H1 (cell line): Measurements from ENCODE around the gene TBC1D22A. TPM values are rescaled to one million over a fixed set of nuclear protein-coding genes. Genes with fewer than 3 reads are reported as not detected.

Experiments
- ASH2L ChIP-seq: fragments of 200-600, 300-600 bp; sonication (generic); IDR thresholded peaks from one replicate; pipeline ENCODE4 v1.7.1; 2017; ENCODE audit warnings: low read length
- BRCA1 ChIP-seq: IDR thresholded peaks from 2 replicates; pipeline ENCODE4 v1.6.1; 2012; ENCODE audit warnings: low read depth, low read length, improper control_type of control experiment
- CTBP2 ChIP-seq: IDR thresholded peaks from 2 replicates; pipeline ENCODE4 v1.7.0; 2011; ENCODE audit warnings: borderline replicate concordance, mild to moderate bottlenecking, moderate library complexity, mixed read lengths, low read length; ENCODE audit not compliant: insufficient read depth, insufficient read length
- KDM1A ChIP-seq: fragments of 200-600, 300-600 bp; sonication (generic); IDR thresholded peaks from 2 replicates; pipeline ENCODE4 v1.7.1; 2016; ENCODE audit warnings: mild to moderate bottlenecking, low read length, borderline replicate concordance
- SP1 ChIP-seq: IDR thresholded peaks from 2 replicates; pipeline ENCODE4 v1.6.1; 2011; ENCODE audit warnings: low read depth, low read length
- SP2 ChIP-seq: IDR thresholded peaks from 2 replicates; pipeline ENCODE4 v1.6.1; 2012; ENCODE audit warnings: mild to moderate bottlenecking, low read length, inconsistent platforms
- SP4 ChIP-seq: IDR thresholded peaks from 2 replicates; pipeline ENCODE4 v1.6.1; 2012; ENCODE audit warnings: low read length, inconsistent platforms
- TEAD4 ChIP-seq: IDR thresholded peaks from 2 replicates; pipeline ENCODE4 v1.6.1; 2012; ENCODE audit warnings: low read depth, low read length, inconsistent platforms, mixed read lengths
- polyA plus RNA-seq, 7 experiments: library from polyadenylated mRNA; depleted of rRNA in 3 of 7; stranded (reverse) in 5 of 7; unstranded in 2 of 7; fragments of >200 nt in 5 of 7; fragments of 200-250 nt in 2 of 7; gene quantifications; 1 replicate in 5 of 7; 2 replicates in 1 of 7; 4 replicates in 1 of 7; pipeline versions ENCODE4 v1.2.1 to v1.2.3, GENCODE V29; 2011 to 2013; ENCODE audit warnings: missing spikeins in 2 of 7, mixed read lengths in 2 of 7
- total RNA-seq: library from RNA; stranded (reverse); fragmentation: NEBNext Ultra II Directional; extraction: Animal tissue kit (Norgen Biotek cat#: 25700); gene quantifications from 2 replicates; pipeline ENCODE4 v1.2.1, GENCODE V29; 2021
- TF ChIP-seq, protein P1 (sequence below), 3 experiments: IDR thresholded peaks; 1 replicate in 2 of 3; 2 replicates in 1 of 3; pipeline versions ENCODE4 v1.5.1 to v1.6.1; 2011; ENCODE audit warnings: low read length in 3 of 3, mild to moderate bottlenecking in 3 of 3, inconsistent platforms in 2 of 3, low read depth in 1 of 3, moderate library complexity in 1 of 3; ENCODE audit not compliant: insufficient read depth in 1 of 3; ENCODE audit errors: control extremely low read depth in 1 of 3
- TF ChIP-seq, protein P2 (sequence below): IDR thresholded peaks from 2 replicates; pipeline ENCODE4 v1.6.1; 2011; ENCODE audit warnings: low read depth, mild to moderate bottlenecking, low read length; ENCODE audit not compliant: insufficient read depth

TBC1D22A gene
- total and polyA plus RNA-seq, 2 of the 8 experiments (the other 6 are each of a cell fraction or from before 2014, with no cell fraction given): 11.9 to 18.4 TPM

DNA sequence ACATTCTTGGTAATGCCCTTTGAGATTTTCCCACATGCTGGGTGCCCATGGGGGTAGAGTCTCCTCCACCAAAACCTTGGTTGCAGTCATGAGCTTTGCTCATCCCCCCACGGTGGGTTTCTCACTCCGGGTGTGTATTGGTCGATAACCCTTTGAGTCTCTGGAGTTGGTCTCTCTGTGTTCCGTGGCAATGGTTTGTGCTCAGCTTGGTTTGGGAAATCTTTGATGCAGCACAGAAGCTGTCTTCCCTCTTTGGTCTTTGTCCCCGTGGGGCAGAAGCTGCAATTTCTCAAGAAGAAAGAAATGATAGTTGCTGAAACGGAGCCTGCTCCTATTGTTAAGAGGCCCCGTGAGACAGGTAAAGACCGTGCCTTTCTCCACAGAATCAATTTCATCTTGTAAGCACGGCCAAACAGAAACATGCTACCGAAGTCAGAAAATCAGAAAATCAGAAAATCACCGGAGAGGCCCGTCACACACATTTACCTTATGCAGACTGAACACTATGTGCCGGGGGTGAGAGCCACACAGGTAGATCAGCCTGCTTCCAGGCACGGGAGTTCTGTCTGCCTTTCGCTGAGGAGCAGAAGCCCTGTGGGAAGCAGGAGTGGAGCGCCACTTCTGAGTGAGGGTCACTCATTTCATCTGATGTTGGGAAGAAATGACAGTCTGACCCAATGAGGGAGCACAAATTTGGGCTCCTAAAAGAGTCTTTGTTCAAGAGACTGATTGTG, 186.1 kb downstream of the TBC1D22A start (continued):
- TF ChIP-seq, protein P1, sequence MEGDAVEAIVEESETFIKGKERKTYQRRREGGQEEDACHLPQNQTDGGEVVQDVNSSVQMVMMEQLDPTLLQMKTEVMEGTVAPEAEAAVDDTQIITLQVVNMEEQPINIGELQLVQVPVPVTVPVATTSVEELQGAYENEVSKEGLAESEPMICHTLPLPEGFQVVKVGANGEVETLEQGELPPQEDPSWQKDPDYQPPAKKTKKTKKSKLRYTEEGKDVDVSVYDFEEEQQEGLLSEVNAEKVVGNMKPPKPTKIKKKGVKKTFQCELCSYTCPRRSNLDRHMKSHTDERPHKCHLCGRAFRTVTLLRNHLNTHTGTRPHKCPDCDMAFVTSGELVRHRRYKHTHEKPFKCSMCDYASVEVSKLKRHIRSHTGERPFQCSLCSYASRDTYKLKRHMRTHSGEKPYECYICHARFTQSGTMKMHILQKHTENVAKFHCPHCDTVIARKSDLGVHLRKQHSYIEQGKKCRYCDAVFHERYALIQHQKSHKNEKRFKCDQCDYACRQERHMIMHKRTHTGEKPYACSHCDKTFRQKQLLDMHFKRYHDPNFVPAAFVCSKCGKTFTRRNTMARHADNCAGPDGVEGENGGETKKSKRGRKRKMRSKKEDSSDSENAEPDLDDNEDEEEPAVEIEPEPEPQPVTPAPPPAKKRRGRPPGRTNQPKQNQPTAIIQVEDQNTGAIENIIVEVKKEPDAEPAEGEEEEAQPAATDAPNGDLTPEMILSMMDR (IDR thresholded peaks at IDR 0.05; ENCODE audit: control extremely low read depth in 1 of 3, insufficient read depth in 1 of 3, low read depth in 1 of 3, low read length in 3 of 3): no peak
- TF ChIP-seq, protein P2, sequence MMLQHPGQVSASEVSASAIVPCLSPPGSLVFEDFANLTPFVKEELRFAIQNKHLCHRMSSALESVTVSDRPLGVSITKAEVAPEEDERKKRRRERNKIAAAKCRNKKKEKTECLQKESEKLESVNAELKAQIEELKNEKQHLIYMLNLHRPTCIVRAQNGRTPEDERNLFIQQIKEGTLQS: no peak
- TF ChIP-seq CTBP2 (no peak), ASH2L (no peak), TEAD4 (no peak), SP4 (no peak), BRCA1 (no peak), SP2 (no peak), SP1 (no peak), KDM1A (no peak)
